UCSD-AML1 (cell line): ENCODE measurements around the gene MTREX.

Source experiments
- DNase-seq: peaks from one replicate; lab custom pipeline; 2025; ENCODE audit not compliant: unreplicated experiment; lab: John Stamatoyannopoulos, UW

MTREX gene

GRCh38 chr5:55324815-55325418 is 17.1 kb downstream of the MTREX start:
- no peak for DNase-seq

GRCh38 chr5:55325621-55326020 is 17.8 kb downstream of the MTREX start:
- DNase-seq, result no peak

GRCh38 chr5:55327281-55327680 is 19.5 kb downstream of the MTREX start:
- no peak for DNase-seq

- DNase-seq, result no peak
These were observed 23.5 kb downstream of the MTREX start for GRCh38 chr5:55331321-55331720.

- no peak for DNase-seq
These were observed 25.2 kb downstream of the MTREX start for GRCh38 chr5:55333017-55333416.

GRCh38 chr5:55333811-55334210 is 26.0 kb downstream of the MTREX start:
- DNase-seq, result no peak

- no peak for DNase-seq
These were observed 30.4 kb downstream of the MTREX start for GRCh38 chr5:55338092-55338613.

- DNase-seq, result no peak
These were observed 31.0 kb downstream of the MTREX start for GRCh38 chr5:55338810-55339243.

GRCh38 chr5:55343107-55343506 is 35.3 kb downstream of the MTREX start:
- DNase-seq, result no peak

GRCh38 chr5:55343609-55344008 is 35.8 kb downstream of the MTREX start:
- DNase-seq, result no peak

- DNase-seq, result peak; percentile 32
These were observed 36.7 kb downstream of the MTREX start for GRCh38 chr5:55344392-55344992.

GRCh38 chr5:55345327-55345726 is 37.5 kb downstream of the MTREX start:
- no peak for DNase-seq

GRCh38 chr5:55347786-55348185 is 40.0 kb downstream of the MTREX start:
- no peak for DNase-seq

- DNase-seq, result no peak
These were observed 43.0 kb downstream of the MTREX start for GRCh38 chr5:55350754-55351153.

GRCh38 chr5:55356896-55357295 is 49.1 kb downstream of the MTREX start:
- no peak for DNase-seq

- DNase-seq, result no peak
These were observed 52.4 kb downstream of the MTREX start for GRCh38 chr5:55360190-55360589.

- DNase-seq, result no peak
These were observed 56.1 kb downstream of the MTREX start for GRCh38 chr5:55363856-55364255.

GRCh38 chr5:55364537-55365055 is 56.8 kb downstream of the MTREX start:
- no peak for DNase-seq

- no peak for DNase-seq
These were observed 62.6 kb downstream of the MTREX start for GRCh38 chr5:55370291-55370925.

- no peak for DNase-seq
These were observed 63.4 kb downstream of the MTREX start for GRCh38 chr5:55371145-55371544.

- no peak for DNase-seq
These were observed 64.5 kb downstream of the MTREX start for GRCh38 chr5:55372130-55372925.
